ENCODE measurements around the gene MS4A8. TPM values are rescaled to one million over a fixed set of nuclear protein-coding genes. Genes with fewer than 3 reads are reported as not detected.

MS4A8 gene
- total and polyA plus RNA-seq, 4 donors: 11.4 to 45.9 (median 30.3) TPM

DNA sequence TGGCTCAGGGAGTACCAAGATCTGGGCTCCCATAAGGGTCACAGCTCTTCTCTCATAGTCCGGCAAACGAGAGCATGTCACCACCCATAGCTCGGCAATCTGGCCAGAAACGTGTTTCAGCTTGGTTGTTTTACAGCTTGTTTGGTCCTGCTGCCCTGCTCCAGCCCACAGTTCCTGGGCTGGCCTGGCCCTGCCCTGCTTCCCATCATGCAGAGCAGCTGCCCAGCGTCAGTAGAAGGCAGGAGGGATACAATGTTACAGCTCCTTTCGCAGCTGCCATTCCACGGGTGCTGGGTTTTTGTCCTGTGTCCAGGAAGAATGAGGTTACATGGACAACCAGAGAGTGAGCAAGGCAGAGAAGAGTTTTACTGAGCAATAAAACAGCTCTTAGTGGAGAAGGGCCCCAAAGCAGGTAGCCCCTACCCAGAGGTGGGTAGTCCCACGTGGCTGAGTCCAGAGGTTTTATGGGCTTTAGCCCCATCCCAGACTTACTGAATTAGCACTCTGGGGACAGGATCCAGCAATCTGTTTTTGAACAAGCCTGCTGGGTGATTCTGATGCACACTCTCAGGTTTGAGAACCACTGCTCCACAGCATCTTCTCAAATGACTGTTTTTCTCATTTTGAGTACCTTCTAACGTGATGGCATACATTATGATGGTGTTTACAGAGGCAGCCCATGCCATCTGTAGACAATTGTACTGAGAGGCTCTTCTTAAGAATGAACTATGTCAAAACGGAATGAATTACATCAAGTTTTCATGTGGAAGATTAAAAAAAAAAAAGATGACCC is 19.3 kb downstream of the MS4A8 start:
- H3K36me3 ChIP-seq (ENCODE audit: control insufficient read depth in 4 of 4, insufficient read depth in 4 of 4, low read length in 4 of 4): no peaks in the 10 kb centered on the region
- ATAC-seq (ENCODE audit: insufficient read depth, low FRiP score) (no peak), DNase-seq (no peak)
- no peak overlapping the region for H3K4me3 ChIP-seq
- no peaks in the 10 kb centered on the region for H3K27me3 ChIP-seq (ENCODE audit: control insufficient read depth in 3 of 3, insufficient read depth in 3 of 3, low read length in 2 of 3)
- no peaks in the 10 kb centered on the region for H3K4me1 ChIP-seq (ENCODE audit: control insufficient read depth in 5 of 5, insufficient read depth in 5 of 5, low read length in 5 of 5)
- peaks cover 0 to 9% (median 0%) of the 10 kb centered on the region in 4 donors for H3K9me3 ChIP-seq (ENCODE audit: control insufficient read depth in 4 of 4, insufficient read depth in 3 of 4, low read length in 3 of 4)
- WGBS, 2 donors: 88 to 93% methylated on average over 10 of the region's 10 CpGs
- H3K9ac ChIP-seq (ENCODE audit: insufficient read depth in 1 of 2, low read length in 2 of 2): no peak overlapping the region
- no peak overlapping the region for H3K27ac ChIP-seq (ENCODE audit: low read depth in 1 of 2, low read length in 1 of 2)
- TF ChIP-seq, protein P1, sequence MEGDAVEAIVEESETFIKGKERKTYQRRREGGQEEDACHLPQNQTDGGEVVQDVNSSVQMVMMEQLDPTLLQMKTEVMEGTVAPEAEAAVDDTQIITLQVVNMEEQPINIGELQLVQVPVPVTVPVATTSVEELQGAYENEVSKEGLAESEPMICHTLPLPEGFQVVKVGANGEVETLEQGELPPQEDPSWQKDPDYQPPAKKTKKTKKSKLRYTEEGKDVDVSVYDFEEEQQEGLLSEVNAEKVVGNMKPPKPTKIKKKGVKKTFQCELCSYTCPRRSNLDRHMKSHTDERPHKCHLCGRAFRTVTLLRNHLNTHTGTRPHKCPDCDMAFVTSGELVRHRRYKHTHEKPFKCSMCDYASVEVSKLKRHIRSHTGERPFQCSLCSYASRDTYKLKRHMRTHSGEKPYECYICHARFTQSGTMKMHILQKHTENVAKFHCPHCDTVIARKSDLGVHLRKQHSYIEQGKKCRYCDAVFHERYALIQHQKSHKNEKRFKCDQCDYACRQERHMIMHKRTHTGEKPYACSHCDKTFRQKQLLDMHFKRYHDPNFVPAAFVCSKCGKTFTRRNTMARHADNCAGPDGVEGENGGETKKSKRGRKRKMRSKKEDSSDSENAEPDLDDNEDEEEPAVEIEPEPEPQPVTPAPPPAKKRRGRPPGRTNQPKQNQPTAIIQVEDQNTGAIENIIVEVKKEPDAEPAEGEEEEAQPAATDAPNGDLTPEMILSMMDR (IDR thresholded peaks at IDR 0.05; ENCODE audit: control extremely low read depth, extremely low read depth): no peak

DNA sequence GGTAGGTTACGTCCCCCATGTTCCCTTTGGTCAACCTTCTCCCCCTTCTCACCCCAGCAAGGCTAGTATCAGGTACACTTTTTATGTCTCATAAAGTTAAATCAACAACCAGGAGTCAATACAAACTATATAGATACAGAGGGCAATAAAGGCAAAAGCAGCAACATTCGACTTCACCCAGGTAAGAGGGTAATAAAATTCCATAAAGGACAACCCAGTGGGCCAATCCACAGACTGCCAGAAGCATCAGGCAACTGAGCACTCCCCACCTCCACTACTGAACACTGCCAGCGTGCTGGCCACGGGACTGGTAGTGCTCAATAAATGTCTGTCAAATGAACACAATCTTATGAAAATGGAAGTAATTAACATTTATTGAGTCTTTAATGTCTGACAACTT is 20.0 kb downstream of the MS4A8 start:
- Histone ChIP-seq H3K27ac (ENCODE audit: low read depth in 1 of 2, low read length in 1 of 2) (no peak overlapping the region), H3K4me3 (no peak overlapping the region), H3K36me3 (ENCODE audit: control insufficient read depth in 4 of 4, insufficient read depth in 4 of 4, low read length in 4 of 4) (no peaks in the 10 kb centered on the region), H3K9ac (ENCODE audit: insufficient read depth in 1 of 2, low read length in 2 of 2) (no peak overlapping the region), H3K27me3 (ENCODE audit: control insufficient read depth in 3 of 3, insufficient read depth in 3 of 3, low read length in 2 of 3) (no peaks in the 10 kb centered on the region), H3K4me1 (ENCODE audit: control insufficient read depth in 5 of 5, insufficient read depth in 5 of 5, low read length in 5 of 5) (no peaks in the 10 kb centered on the region), H3K9me3 (ENCODE audit: control insufficient read depth in 4 of 4, insufficient read depth in 3 of 4, low read length in 3 of 4) (peaks cover 0 to 9% (median 0%) of the 10 kb centered on the region in 4 donors)
- TF ChIP-seq, protein P1 (IDR thresholded peaks at IDR 0.05; ENCODE audit: control extremely low read depth, extremely low read depth): no peak
- ATAC-seq (ENCODE audit: insufficient read depth, low FRiP score) (no peak), DNase-seq (no peak)
- 88 to 93% methylated on average over 4 of the region's 4 CpGs for WGBS, 2 donors

DNA sequence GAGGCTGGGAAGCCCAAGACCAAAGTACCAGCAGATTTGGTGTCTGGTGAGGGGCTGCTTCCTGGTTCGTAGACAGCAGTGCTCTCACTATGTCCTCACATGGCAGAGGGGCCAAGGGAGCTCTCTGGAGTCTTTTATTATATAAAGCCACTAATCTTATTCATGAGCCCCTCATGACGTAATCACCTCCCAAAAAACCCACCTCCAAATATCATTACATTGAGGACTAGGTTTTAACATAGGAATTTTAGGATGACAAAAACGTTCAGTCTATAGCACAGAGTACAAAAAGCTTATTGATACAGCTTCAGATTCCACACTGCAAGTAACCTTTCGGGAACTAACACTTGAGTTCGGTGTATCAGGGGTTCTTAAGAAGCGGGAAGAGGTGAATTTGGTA is 21.0 kb downstream of the MS4A8 start:
- no peak for DNase-seq
- 78 to 89% methylated on average over 6 of the region's 6 CpGs for WGBS, 2 donors
- Histone ChIP-seq H3K4me1 (ENCODE audit: control insufficient read depth in 5 of 5, insufficient read depth in 5 of 5, low read length in 5 of 5) (no peaks in the 10 kb centered on the region), H3K36me3 (ENCODE audit: control insufficient read depth in 4 of 4, insufficient read depth in 4 of 4, low read length in 4 of 4) (no peaks in the 10 kb centered on the region), H3K9me3 (ENCODE audit: control insufficient read depth in 4 of 4, insufficient read depth in 3 of 4, low read length in 3 of 4) (peaks cover 0 to 9% (median 0%) of the 10 kb centered on the region in 4 donors), H3K4me3 (no peak overlapping the region), H3K27me3 (ENCODE audit: control insufficient read depth in 3 of 3, insufficient read depth in 3 of 3, low read length in 2 of 3) (no peaks in the 10 kb centered on the region), H3K9ac (ENCODE audit: insufficient read depth in 1 of 2, low read length in 2 of 2) (no peak overlapping the region), H3K27ac (ENCODE audit: low read depth in 1 of 2, low read length in 1 of 2) (no peak overlapping the region)
- ATAC-seq (ENCODE audit: insufficient read depth, low FRiP score): no peak
- TF ChIP-seq, protein P1 (IDR thresholded peaks at IDR 0.05; ENCODE audit: control extremely low read depth, extremely low read depth): no peak

Data from lung (tissue), 12 donors.